Stimulated activated CD8-positive, alpha-beta memory T cell treated with anti-CD3 and anti-CD28 coated beads, Interleukin-4, amount 100 ng/mL, for 48 hours (primary cell): ENCODE measurements around the gene STK17A.
A peak's percentile ranks its signal among the peaks of the same experiment; 100 is the strongest.

ENCODE experiments used
- DNase-seq: peaks from one replicate; pipeline ENCODE4 v3.0.0-alpha.2; 2020

The STK17A gene

DNA sequence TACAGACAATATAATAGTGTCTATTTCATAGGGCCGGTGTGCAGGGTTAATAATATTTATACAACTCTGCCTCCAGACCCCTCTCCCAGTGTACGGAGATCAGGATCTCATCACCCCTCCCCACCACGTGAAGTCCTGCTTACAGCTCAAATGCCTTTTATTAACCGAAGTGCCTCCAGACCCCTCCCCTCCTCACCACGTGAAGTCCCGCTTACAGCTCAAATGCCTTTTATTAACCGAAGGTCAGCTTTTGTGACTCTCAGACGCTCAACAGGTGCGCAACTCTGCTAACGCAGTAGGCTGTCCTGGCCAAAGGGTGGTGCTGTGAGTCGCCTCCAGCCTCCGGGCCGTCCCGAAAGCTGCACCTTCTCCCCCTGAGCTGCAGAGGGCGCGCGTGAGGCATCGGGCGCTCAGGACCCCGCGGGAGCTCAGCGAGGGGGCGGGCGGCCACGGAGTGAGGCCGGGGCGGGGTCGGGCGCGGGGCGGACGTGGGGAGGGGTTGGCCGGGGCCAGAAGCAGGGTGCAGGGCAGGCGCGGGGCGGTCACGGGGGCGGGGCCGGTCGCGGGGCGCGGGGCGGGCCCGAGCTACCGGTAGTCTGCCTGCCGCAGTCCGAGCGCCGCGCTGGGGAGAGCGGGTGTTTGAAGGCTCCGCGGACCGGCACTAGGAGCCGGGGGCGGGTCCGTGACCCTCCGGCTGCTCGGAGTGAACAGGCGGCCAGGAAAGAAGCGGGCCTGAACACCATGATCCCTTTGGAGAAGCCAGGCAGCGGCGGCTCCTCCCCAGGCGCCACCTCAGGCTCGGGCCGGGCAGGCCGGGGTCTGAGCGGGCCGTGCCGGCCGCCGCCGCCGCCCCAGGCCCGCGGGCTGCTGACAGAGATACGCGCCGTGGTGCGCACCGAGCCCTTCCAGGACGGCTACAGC, at the start of gene STK17A:
Gene STK17A (plus strand): TSS at position 606 of the 921 bp plus-strand sequence. CDS start 136 bp downstream, at position 742.
- peak; percentile 92 for DNase-seq

DNA sequence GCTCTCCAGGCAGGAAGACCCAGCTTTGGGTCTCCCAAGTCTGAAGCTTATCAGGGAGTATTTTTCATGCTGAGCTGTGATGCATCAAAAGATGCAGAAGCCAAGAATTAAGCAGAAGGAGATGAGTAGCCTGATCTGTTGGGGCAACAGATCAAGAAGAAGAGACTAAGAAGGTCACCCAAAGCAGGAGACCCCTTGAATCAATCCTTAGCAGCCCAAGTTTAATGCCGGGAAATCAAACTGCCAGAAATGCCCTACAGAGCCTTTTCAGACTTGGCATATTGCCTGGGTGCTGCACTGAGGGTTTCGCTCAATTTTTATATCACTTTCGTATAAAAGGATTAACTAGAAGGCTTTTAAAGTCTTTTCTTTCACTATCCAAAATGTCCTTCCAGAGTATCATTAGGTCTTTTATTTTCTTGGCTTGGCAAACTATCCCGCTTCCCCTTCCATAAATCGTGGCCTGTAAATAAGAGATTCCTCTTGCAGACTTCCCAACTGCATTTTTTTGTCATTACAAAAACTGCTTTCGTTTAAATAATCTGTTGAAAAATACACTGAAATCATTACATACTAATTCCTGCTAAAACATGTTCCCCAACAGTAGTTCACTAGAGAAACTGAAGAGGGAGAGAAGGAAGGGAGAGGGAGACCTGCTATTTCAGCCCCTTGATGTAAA, 49.0 kb upstream of the STK17A start:
- no peak for DNase-seq

DNA sequence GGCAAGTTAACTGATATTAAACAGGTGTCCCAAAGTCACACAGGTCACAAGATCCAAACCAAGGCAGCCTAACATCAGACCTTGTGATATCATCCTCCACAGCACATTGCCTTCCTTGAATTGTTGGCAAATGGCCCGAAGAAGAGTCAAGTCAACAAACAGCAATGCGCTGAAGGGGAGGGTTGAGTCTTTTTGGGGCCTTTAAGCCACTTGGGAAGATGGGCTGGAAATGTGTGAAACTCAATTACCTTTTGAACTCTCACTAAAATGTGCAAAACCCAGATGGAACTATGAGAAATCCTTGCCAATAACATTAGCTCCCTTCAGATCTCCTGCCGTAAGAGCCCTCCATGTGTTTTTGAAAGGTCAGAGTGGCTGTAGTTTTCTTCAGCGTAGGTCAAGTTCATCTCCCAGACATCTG, 47.9 kb upstream of the STK17A start:
- no peak for DNase-seq

DNA sequence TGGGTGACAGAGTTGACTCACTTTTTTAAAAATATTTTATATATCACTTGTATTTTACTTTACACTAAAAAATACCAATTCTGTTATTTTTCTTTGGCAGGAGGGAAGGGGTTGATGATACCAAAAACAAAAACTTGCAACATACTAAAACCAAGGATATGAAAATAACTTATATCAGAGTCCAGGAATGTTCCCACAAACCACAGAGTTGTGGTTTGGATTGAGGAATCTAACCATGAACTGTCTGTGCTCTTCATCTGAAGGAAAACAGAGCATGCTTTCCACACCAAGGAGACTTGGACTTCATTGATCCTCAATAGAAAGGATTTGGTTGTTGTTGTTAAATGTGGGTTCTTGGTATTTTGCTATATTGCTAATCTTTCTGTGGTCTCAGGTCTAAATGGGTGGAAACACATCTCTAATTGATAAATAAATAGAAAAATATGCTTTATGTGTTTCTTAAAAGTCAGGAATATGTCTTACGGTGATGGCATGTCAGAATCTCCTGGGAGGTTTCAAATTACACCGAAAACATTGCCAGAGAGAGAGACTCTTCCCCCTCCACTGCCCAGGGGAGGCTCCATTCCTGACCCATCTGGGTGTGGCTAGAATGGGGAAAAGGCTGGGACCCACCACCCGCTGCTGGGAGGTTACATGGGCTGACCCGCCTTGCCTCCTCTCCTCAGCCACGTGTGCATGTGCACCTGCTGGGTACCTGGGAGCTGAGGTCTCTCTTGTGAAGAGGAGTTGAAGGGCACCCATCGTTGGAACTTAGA, 46.9 kb upstream of the STK17A start:
- no peak for DNase-seq

DNA sequence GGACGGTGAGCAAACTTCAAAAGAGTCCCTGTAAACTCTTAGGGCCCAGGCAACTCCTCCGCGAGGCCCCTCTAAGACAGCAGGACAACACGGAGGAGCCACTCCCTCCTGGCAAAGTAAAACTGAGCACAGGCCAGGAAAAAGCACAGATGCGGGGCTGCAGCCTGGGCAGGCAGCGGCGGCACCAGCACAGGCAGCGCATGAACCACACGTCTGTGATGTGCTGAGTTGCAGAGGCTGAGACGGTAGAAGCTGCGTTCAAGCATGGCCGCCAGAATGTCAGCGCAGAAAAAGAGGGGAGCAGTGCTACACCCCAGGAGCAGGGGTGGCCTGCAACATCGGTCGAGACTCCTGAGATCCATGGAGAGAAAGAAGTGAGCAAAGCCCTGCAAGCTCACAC, 46.1 kb upstream of the STK17A start:
- DNase-seq: no peak

DNA sequence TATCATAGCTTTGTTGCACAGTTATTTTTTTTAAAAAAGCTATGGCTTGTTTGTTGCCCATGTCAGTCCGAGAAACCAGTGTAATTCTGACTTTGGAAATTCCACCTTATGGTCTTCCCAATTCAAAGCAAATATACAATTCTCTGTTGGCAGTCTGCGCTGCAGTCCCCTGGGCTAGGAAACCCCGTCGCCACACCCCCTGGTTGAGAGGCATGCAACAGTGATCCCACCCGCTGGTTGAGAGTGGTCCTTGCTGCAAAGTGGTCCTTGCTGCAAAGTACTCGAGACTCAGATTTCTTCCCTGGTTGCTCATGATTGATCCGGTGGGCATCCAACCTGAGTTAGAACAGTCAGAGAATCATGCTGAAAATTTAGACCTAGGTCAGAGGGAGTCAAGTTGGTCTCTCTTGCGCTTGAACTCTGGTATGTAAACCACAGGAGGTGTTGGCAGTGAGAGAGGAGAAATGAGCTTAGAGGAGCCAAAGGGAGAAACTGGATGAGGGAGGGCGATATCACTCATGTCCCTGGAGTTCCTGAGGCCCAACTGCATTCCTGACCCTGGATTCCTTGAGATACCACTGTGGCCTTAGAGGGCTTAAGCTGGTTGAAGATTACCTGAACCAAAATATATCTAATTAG, 45.0 kb upstream of the STK17A start:
- no peak for DNase-seq

DNA sequence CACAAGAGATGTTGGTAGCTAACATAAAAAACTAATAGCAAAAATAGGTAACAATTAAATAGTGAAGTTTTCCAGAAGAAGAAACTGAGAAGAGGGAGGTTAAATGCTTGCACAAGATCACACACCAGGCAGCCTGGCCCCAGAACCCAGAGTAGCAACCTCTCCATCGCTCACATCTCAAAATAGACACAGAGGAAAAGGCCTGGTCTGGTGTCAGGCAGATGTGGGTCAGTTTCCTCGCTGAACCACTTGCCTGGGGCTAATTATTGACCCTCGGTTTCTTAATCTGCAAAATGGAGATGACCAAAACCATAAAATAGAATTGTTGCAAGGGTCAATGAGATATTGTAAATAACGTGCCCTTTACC, 44.5 kb upstream of the STK17A start:
- DNase-seq: no peak

DNA sequence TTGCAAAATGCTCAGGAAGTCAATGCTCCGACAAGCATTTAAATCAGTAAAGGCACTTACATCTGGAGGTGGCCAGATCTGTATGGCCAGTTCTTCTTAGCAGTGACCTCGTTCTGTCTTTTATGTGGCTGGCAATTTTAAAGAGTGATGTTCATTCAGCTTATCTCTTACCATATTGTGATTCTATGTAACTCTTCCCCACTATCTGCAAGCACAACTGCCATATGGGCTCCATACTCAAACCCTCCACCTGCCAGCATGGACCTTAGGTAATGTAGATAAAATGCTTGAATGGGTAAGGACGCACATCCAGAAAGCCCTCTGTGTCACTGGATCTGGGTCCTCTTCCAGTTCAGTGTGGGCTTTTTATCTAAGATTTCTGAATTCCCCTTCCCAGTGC, 42.4 kb upstream of the STK17A start:
- no peak for DNase-seq

DNA sequence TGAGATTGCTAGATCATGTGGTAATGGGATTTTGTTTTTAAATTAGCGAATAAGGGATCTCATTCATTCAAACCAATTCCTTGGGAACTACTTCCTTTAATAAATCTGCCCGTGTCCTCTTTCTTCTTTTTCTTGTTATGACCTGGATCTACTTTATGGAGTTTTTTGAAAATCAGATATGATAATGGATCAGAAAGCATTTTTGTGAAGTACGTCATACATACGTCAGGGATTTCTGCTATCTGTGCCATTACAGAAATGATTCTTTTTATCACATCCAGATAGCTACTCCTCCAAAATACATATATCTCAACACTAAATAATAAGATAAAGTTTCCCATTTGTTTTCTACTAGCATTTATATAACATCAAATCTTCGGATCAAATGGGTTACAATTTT, 40.2 kb upstream of the STK17A start:
- no peak for DNase-seq

DNA sequence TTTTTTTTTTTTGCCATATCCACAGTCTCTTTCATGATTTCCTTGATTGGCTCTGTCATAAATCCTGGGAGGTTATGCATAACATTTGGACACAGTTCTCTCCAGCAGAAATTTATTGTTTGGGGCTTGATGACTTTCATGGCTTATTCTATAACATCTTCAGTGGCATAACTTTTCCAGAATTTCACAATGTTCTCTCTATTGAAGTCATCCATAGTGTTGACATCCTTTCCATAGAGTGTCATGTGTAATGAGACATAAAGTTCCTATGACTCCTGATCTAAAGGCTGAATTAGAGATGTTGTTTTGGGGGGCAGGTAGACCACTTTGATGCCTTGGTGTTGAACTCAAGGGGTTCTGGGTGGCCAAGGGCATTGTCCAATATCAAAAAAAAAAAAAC, 36.7 kb upstream of the STK17A start:
- no peak for DNase-seq

DNA sequence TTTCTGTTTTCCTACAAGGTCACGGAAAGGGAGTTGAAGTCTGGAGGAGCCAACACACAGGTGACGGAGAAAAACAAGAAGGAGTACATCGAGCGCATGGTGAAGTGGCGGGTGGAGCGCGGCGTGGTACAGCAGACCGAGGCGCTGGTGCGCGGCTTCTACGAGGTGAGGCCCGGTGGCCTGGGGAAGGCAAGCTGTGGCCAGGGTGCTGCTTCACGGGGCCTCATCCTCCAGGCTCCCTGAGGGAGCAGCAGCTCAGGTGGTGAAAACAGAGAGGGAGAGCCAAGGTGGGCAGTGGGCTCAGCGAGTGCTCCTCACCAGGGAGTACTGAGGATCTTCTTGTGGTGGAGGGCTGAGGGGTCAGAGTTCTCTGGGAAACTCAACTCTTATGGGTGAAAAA, 32.5 kb upstream of the STK17A start:
- no peak for DNase-seq

DNA sequence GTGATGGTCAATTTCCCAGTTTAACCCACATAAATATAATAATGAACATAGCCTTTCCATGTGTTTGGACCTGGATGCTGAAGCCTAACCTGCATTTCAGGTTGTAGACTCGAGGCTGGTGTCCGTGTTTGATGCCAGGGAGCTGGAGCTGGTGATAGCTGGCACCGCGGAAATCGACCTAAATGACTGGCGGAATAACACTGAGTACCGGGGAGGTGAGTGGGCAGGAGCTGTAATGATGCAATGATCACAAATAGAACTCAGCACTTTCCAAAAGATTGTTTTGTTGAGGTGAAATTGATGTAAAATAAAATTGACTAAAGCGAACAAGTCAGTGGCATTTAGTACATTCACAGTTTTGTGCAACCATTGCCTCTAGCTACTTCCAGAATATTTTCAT, 30.8 kb upstream of the STK17A start:
- DNase-seq: no peak

DNA sequence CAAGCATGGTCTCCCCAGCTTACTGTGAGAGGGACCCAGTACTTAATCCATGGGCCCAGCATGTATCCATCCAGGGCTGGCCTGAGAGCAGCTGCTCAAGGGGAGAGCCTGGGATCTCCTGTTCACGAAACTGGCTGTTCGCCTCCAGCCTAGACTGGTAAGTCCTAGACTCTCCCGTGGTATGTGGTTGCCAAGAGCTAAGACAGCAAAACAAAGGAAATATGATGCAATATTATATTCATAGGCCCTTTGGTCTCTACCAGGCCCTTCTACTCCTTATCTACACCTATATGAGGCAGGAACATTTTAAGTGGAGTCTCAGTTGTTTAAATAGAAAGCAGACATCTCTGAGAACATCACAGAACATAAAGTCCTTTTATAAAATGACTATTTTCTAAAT, 28.9 kb upstream of the STK17A start:
- no peak for DNase-seq

DNA sequence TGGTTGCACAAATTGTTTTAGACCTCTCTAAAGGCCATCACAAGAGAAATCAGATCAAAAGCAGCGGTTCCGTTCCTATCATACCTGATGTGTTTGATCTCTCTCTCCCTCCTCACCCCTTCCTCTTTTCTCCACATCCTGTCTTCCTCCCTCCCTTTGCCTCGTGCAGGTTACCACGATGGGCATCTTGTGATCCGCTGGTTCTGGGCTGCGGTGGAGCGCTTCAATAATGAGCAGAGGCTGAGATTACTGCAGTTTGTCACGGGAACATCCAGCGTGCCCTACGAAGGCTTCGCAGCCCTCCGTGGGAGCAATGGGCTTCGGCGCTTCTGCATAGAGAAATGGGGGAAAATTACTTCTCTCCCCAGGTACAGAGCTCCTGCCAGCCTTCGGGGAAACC, 28.5 kb upstream of the STK17A start:
- DNase-seq: no peak

DNA sequence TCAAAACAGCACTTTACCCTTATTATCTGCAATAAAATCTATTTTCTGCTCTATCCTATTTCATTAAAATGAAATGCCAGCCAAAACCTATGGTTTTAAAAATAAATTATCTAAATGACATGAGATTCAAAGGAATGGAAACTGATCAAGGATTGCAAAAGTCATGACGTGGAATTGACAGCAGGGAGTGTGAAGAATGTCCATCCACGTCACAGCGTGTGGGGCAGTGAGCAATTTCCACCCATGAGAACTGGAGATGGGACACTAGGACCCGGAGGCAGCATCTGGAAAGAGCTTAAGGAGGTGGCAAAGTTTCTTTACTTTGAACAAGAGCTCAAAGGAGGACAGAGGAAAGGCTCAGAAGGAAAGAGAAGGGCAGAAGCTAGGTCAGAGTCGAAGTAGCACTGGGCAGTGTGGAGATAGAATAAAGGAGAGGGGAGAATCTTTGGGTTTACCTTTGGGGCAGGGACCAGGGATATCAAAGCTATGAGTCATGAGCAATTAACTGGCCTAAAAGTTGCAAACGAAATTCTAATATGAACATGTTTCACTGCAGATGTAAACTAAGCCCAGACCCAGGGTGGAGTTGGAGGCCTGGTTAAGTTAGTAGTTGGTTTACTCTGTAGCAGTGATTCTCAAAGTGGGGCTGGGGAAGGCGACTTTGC, 24.9 kb upstream of the STK17A start:
- no peak for DNase-seq

DNA sequence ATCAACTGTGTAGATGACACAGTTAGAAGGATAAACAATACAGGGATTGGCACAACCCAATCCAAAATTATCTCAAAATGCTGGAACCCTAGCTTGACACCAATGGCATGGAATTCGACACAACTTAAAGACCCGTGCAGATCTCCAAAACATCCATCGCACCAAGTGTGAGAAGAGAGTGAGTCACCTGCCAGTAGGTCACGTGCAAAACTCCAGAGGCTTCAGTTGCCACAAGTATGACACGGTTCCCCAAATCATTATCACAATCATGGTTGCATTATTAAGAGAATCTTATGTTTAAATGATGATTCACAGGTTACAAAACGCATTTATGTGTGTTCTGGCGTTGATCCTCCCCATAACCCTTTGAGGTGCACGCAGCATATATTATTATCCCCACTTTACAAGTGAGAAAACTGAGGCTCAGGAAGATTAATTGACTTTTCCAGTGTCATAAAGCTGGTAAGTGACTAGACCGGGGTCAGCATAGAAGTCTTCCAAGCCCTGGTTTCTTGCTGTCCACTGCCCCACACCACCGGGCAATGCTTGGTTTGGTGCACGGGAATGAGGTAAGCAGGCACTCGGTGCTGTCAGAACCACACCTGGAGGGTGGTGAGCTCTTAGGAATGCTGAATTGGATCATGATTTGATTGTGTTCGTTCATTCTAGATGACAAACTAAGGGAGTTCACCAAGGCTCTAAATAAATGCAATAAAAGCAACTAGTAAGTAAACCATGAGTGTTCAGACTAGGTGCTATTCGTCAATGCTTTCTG, 23.6 kb upstream of the STK17A start:
- DNase-seq: no peak

DNA sequence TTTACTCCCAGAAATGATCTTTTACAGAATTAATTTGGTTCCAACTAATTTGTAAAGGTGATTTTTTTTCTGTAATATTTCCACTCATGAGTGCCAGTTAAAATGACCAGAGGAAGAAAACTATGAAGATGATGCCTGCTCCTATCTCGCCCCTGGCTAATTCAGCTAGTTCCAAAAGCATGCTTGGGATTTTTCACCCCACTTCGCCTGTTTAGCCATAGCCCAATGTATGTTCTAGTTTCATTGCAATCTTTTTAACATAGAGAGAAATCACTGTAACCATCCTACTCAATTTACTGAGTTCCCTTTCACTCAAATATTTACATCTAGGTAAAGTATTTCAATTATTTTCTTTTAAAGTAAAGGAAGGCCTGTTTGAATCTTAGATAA, 23.0 kb upstream of the STK17A start:
- DNase-seq: no peak

DNA sequence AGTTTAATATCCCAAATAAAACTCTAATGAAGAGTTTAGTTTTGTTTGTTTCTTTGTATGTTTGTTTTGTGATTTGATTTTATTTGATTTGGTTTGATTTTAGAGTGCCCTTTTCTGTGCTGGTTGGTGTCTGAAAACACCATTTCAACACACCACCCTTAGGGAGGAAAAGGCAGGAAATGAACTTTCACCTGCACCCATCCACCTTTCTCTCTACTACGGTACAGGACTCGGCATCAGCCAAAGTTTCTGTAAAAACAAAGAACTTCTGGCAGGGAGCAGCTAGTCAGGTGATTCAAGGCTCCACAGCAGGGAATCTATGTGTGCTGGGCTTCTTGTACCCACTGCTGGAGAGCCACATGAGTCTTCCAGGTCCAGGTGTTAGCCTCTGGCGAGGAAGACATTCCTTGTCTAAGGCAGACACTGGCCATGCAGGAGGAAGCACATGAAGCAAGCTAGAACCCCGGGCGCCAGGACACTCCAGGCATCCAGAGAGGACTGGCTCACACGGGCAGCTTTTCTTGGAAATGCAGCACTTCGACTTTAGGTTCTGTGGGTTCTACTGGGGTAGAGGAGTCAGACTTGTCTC, 22.1 kb upstream of the STK17A start:
- DNase-seq: no peak

DNA sequence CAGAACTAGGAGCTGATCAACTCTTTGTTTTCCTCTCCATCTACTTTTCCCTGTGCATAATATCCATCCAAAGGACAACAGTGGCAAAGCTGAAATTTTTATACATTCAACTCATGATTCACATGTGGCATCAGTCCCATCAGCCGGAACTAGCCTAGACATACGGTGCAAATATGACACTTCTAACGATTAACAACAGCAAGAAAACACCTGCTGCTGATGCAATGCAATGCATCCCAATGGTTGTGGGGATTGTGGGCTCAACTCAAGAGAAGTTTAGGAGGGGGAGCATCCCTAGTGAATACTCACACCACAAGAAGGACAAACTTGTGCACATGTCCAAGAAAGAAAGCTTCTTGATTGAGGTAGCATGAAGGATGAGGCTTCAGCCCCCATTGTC, 20.5 kb upstream of the STK17A start:
- no peak for DNase-seq

DNA sequence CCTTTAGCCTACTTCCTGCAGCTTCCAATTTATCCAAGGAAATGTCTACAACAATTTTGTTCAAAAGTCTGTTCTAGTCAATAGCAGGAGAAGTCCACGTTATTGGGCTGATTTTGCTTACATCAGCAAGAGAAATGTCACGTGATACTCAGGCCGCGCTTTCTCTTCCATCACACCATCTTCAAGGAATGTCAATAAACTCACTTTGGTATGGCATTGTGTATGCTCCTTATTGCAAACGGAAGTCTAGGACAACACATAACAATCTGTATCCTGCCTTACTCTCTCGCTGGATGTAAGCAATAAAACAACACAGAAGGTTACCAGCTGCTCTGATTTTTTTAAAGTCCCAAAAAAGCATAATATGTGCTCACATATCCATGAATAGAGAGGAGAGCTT, 17.1 kb upstream of the STK17A start:
- no peak for DNase-seq

DNA sequence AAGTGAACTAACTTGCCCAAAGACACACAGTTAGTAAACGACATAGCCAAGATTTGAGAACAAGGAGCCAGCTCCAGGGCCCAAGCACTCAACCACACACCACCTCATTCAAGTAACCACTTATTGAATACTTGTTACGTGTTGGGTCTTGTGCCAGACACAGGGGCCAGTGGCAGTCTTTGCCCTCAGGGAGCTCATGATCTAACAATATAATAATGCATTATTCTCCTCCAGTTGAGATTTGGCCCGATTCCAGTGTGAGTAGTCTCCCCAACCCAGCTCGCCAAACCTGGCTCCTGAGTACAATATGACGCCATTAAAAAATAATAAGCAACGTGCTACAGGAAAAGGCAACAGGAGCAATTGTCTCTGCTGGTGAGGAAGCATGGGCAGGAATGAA, 14.4 kb upstream of the STK17A start:
- no peak for DNase-seq
